ENCODE results near the gene ZBTB39. TPM values are rescaled to one million over a fixed set of nuclear protein-coding genes. Genes with fewer than 3 reads are reported as not detected.

The ZBTB39 gene
- total and polyA plus RNA-seq, 2 of the 8 experiments (the other 6 are each of a cell fraction or from before 2014, with no cell fraction given), result 19.3 to 25.0 TPM

GRCh38 chr12:57055824-57056223 is 49.5 kb upstream of the ZBTB39 start:
- no peak overlapping the region for H2BK5ac ChIP-seq (ENCODE audit: low read depth, low read length)
- no peaks in the 10 kb centered on the region for H3K9me3 ChIP-seq (ENCODE audit: insufficient read depth in 2 of 2, low read depth in 1 of 2, low read length in 1 of 2)
- H4K91ac ChIP-seq (replicated peaks; ENCODE audit: insufficient read length, low read length), result no peak overlapping the region
- H3K23me2 ChIP-seq (ENCODE audit: low read depth, low read length), result no peaks in the 10 kb centered on the region
- no peak overlapping the region for H2BK15ac ChIP-seq (ENCODE audit: low read length)
- H3K18ac ChIP-seq (ENCODE audit: extremely low read depth, low read length), result no peak overlapping the region
- WGBS, 2 experiments (ENCODE audit: extremely low coverage in 1 of 2, insufficient coverage in 1 of 2, insufficient read length in 1 of 2, insufficient replicate concordance in 2 of 2, low coverage in 1 of 2, low lambda C conversion rate in 2 of 2, missing lambda C conversion rate in 1 of 2), result 80% methylated on average over 3 of the region's 3 CpGs; no CpG with 5 or more reads in 1 of the 2 experiments
- peaks cover 16 to 58% (median 40%) of the 10 kb centered on the region in 4 experiments for H3K36me3 ChIP-seq (ENCODE audit: control insufficient read depth in 2 of 4, insufficient read depth in 4 of 4, low read length in 3 of 4)
- no peak overlapping the region for H3K14ac ChIP-seq (ENCODE audit: insufficient read length)
- FAIRE-seq (no peak), DNase-seq (ENCODE audit: low read depth in 1 of 2, low spot score in 2 of 2) (no peak)
- no peak overlapping the region for H3K4me3 ChIP-seq (ENCODE audit: extremely low read depth in 1 of 4, insufficient read depth in 2 of 4, low read depth in 3 of 4, low read length in 4 of 4)
- H3K79me2 ChIP-seq (ENCODE audit: control insufficient read depth in 1 of 2, insufficient read depth in 2 of 2, low read length in 2 of 2), result no peaks in the 10 kb centered on the region
- no peaks in the 10 kb centered on the region for H3K79me1 ChIP-seq (ENCODE audit: low read depth, low read length)
- no peak overlapping the region for H3K27ac ChIP-seq (ENCODE audit: low read depth, low read length)
- H3K4me2 ChIP-seq (ENCODE audit: insufficient read depth in 1 of 2, low read depth in 2 of 2, low read length in 2 of 2), result no peak overlapping the region
- no peaks in the 10 kb centered on the region for H4K20me1 ChIP-seq (replicated peaks in 1 of 2; ENCODE audit: control insufficient read depth in 1 of 2, insufficient read depth in 2 of 2, low read length in 2 of 2)
- no peaks in the 10 kb centered on the region for H3K27me3 ChIP-seq (replicated peaks in 1 of 4; ENCODE audit: control insufficient read depth in 3 of 4, extremely low read depth in 1 of 4, insufficient read depth in 3 of 4, low read length in 3 of 4)
- ChIA-PET POLR2A (ENCODE audit: partially characterized antibody) (interaction anchor here (1.3 to 1.8 kb wide), 3 partner anchors 24 to 56 kb away, joined by 4 to 7 read pairs (median 5); no protein-coding TSS in a partner anchor), CTCF (ENCODE audit: partially characterized antibody) (interaction anchor here (0.6 to 3.2 kb wide), 6 partner anchors 10 to 56 kb away, joined by 3 to 13 read pairs (median 6); partner anchors contain the start of gene STAT6)
- no peak overlapping the region for H2BK12ac ChIP-seq (ENCODE audit: low read depth, low read length)
- no peak overlapping the region for H3K56ac ChIP-seq (replicated peaks; ENCODE audit: insufficient read length, low read depth, low read length)
- no peaks in the 10 kb centered on the region for H3K4me1 ChIP-seq (replicated peaks in 1 of 4; ENCODE audit: control insufficient read depth in 3 of 4, insufficient read depth in 4 of 4, low read length in 3 of 4)
- TF ChIP-seq HDAC2 (IDR thresholded peaks at IDR 0.05; ENCODE audit: borderline replicate concordance in 1 of 2, low read depth in 2 of 2, low read length in 2 of 2) (no peak), EP300 (IDR thresholded peaks at IDR 0.05; ENCODE audit: borderline replicate concordance in 1 of 2, low read depth in 2 of 2, low read length in 2 of 2) (no peak)
- H2BK20ac ChIP-seq (ENCODE audit: low read length), result no peak overlapping the region
- no peak overlapping the region for H3K4ac ChIP-seq (replicated peaks; ENCODE audit: insufficient read length, low read depth, low read length)
- no peak overlapping the region for H2BK120ac ChIP-seq (replicated peaks; ENCODE audit: low read depth, low read length)
- H3K9ac ChIP-seq (replicated peaks in 1 of 4; ENCODE audit: extremely low read depth in 1 of 4, low read depth in 3 of 4, low read length in 3 of 4), result no peak overlapping the region
- H3K23ac ChIP-seq (ENCODE audit: insufficient read length), result no peak overlapping the region
- no peak overlapping the region for H4K8ac ChIP-seq (ENCODE audit: extremely low read depth, insufficient read depth, low read length)
- no peak overlapping the region for H2AK5ac ChIP-seq (ENCODE audit: low read depth, low read length)
- H4K5ac ChIP-seq (ENCODE audit: insufficient read length, low read depth, low read length), result no peak overlapping the region
- no peak overlapping the region for H2AFZ ChIP-seq (ENCODE audit: low read length)

All from H1 (cell line).